ENCODE data around the gene TNNC1. TPM values are rescaled to one million over a fixed set of nuclear protein-coding genes. Genes with fewer than 3 reads are reported as not detected.

TNNC1 gene
- polyA plus RNA-seq, 3 donors = not detected

DNA sequence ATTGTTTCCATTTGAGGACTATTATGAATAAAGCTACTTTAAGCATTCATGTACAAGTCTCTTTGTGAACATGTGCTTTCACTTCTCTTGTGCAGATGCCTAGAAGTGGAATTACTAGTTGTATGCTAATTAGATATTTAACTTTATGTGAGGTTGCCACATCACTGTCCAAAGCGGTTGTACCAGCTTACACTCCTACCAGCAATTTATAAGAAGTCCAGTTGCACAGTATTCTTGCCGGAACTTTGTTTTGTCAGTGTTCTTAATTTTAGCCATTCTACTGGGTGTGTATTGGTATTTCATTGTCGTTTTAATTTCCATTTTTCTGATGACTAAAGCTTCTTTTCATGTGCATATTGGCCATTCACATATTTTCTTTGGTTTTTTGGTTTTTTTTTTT, 38.0 kb downstream of the TNNC1 start:
- H3K27me3 ChIP-seq (ENCODE audit: control insufficient read depth in 2 of 2, insufficient read depth in 2 of 2, low read length in 2 of 2) = no peaks in the 10 kb centered on the region
- H3K4me3 ChIP-seq (replicated peaks in 1 of 3; ENCODE audit: low read depth in 2 of 3, low read length in 3 of 3) = no peak overlapping the region
- Mint-ChIP-seq H3K4me1 (peaks cover 39% of the 10 kb centered on the region), H3K36me3 (peaks cover 17 to 31% of the 10 kb centered on the region in 2 donors), H3K4me3 (no peak overlapping the region), H3K27me3 (ENCODE audit: low read depth in 3 of 3) (peaks cover 0 to 2% (median 0%) of the 10 kb centered on the region in 3 donors), H3K9me3 (no peaks in the 10 kb centered on the region), H3K27ac (peak overlapping the region in 3 of 7 donors; percentile 36 to 57 (median 54))
- H3K79me2 ChIP-seq (ENCODE audit: insufficient read depth, low read length) = peaks cover 61% of the 10 kb centered on the region
- peaks cover 7% of the 10 kb centered on the region for H4K20me1 ChIP-seq (ENCODE audit: insufficient read depth, low read length)
- H3K4me2 ChIP-seq (replicated peaks; ENCODE audit: extremely low read depth, low read length, poor library complexity, severe bottlenecking) = no peak overlapping the region
- peaks cover 7 to 13% of the 10 kb centered on the region in 2 donors for H3K36me3 ChIP-seq (replicated peaks in 1 of 2; ENCODE audit: control insufficient read depth in 1 of 2, insufficient read depth in 2 of 2, low read length in 2 of 2)
- H3K4me1 ChIP-seq (ENCODE audit: control insufficient read depth in 1 of 2, insufficient read depth in 2 of 2, low read length in 2 of 2) = peaks cover 30 to 37% of the 10 kb centered on the region in 2 donors
- no peak overlapping the region for H3K9ac ChIP-seq (ENCODE audit: insufficient read depth, low read length, poor library complexity, severe bottlenecking)
- H3K27ac ChIP-seq (ENCODE audit: low read depth in 1 of 2, low read length in 2 of 2) = peak overlapping the region in 1 of 2 donors; percentile 37
- TF ChIP-seq, protein P1, sequence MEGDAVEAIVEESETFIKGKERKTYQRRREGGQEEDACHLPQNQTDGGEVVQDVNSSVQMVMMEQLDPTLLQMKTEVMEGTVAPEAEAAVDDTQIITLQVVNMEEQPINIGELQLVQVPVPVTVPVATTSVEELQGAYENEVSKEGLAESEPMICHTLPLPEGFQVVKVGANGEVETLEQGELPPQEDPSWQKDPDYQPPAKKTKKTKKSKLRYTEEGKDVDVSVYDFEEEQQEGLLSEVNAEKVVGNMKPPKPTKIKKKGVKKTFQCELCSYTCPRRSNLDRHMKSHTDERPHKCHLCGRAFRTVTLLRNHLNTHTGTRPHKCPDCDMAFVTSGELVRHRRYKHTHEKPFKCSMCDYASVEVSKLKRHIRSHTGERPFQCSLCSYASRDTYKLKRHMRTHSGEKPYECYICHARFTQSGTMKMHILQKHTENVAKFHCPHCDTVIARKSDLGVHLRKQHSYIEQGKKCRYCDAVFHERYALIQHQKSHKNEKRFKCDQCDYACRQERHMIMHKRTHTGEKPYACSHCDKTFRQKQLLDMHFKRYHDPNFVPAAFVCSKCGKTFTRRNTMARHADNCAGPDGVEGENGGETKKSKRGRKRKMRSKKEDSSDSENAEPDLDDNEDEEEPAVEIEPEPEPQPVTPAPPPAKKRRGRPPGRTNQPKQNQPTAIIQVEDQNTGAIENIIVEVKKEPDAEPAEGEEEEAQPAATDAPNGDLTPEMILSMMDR (IDR thresholded peaks at IDR 0.05) = no peak
- no peak for DNase-seq
- no peaks in the 10 kb centered on the region for H3K9me3 ChIP-seq (replicated peaks in 1 of 2; ENCODE audit: control insufficient read depth in 1 of 2, insufficient read depth in 1 of 2, low read length in 2 of 2)
- intact Hi-C loops (cut with micrococcal nuclease) = no loop called here
- no CpG with 5 or more reads among the region's 3 CpGs for WGBS (ENCODE audit: insufficient coverage)
- no peak overlapping the region for H2AFZ ChIP-seq (ENCODE audit: insufficient read depth, low read depth, low read length, poor library complexity, severe bottlenecking)

DNA sequence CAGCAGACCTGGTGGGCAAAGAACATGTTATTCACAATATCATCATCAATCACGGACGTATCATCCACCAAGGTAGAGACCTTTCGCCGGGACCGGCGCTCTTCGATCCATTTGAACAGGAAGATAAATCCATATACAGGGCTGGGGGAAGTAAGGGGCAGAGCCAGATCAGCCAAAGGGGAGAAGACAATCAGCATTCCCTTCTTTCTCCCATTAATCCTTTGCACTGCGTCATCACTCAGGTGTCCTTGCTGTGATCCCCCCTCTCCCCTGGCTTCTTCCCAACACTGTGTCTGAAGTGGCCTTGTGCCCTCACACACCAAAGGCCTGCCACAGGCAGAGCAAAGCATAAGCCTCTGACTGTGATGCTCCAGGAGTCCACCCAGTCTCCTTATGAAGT, 45.4 kb downstream of the TNNC1 start:
- Histone ChIP-seq H3K27me3 (ENCODE audit: control insufficient read depth in 2 of 2, insufficient read depth in 2 of 2, low read length in 2 of 2) (no peaks in the 10 kb centered on the region), H2AFZ (ENCODE audit: insufficient read depth, low read depth, low read length, poor library complexity, severe bottlenecking) (no peak overlapping the region), H3K4me2 (replicated peaks; ENCODE audit: extremely low read depth, low read length, poor library complexity, severe bottlenecking) (peak overlapping the region; percentile 84), H3K9me3 (replicated peaks in 1 of 2; ENCODE audit: control insufficient read depth in 1 of 2, insufficient read depth in 1 of 2, low read length in 2 of 2) (no peaks in the 10 kb centered on the region), H3K79me2 (ENCODE audit: insufficient read depth, low read length) (peaks cover 55% of the 10 kb centered on the region), H3K36me3 (replicated peaks in 1 of 2; ENCODE audit: control insufficient read depth in 1 of 2, insufficient read depth in 2 of 2, low read length in 2 of 2) (peaks cover 46 to 48% of the 10 kb centered on the region in 2 donors), H3K9ac (ENCODE audit: insufficient read depth, low read length, poor library complexity, severe bottlenecking) (no peak overlapping the region), H3K4me3 (replicated peaks in 1 of 3; ENCODE audit: low read depth in 2 of 3, low read length in 3 of 3) (peak overlapping the region in 1 of 3 experiments; percentile 92), H4K20me1 (ENCODE audit: insufficient read depth, low read length) (peaks cover 16% of the 10 kb centered on the region), H3K27ac (ENCODE audit: low read depth in 1 of 2, low read length in 2 of 2) (peak overlapping the region in 1 of 2 donors; percentile 96), H3K4me1 (ENCODE audit: control insufficient read depth in 1 of 2, insufficient read depth in 2 of 2, low read length in 2 of 2) (peaks cover 34 to 39% of the 10 kb centered on the region in 2 donors)
- Mint-ChIP-seq H3K36me3 (peaks cover 50 to 52% of the 10 kb centered on the region in 2 donors), H3K27me3 (ENCODE audit: low read depth in 3 of 3) (peaks cover 0 to 2% (median 0%) of the 10 kb centered on the region in 3 donors), H3K4me3 (no peak overlapping the region), H3K4me1 (peaks cover 39% of the 10 kb centered on the region), H3K9me3 (no peaks in the 10 kb centered on the region), H3K27ac (peak overlapping the region; percentile 22 to 97 (median 94))
- DNase-seq = no peak
- TF ChIP-seq, protein P1 (IDR thresholded peaks at IDR 0.05) = no peak
- intact Hi-C loops (cut with micrococcal nuclease) = loop anchor here in 1 of 2 donors (10.0 kb wide), 1 partner anchor 124 kb away; the partner anchor contains the start of gene GLYCTK
- 80% methylated on average over 1 of the region's 8 CpGs for WGBS (ENCODE audit: insufficient coverage)
